HCT116 (cell line): ENCODE results near the gene GRIK5. TPM values are rescaled to one million over a fixed set of nuclear protein-coding genes. Genes with fewer than 3 reads are reported as not detected.

Experiments used
- ATAC-seq: fragments of 200-7000 bp; cut with Tn5 transposase; 2 replicates; pipeline ENCODE4 v1.9.1; 2020; ENCODE audit warnings: mild to moderate bottlenecking, moderate library complexity
- BruUV-seq: library from RNA; stranded (reverse); fragments of 400-500 nt; replicated peaks from 2 replicates; lab custom pipeline; 2021; lab: Mats Ljungman, UMichigan
- CTCF ChIA-PET: fragments of 300-600 bp; sonication (Branson Sonifier 250); formaldehyde crosslinking; loops from one replicate; lab custom pipeline; 2021; ENCODE audit warnings: antibody characterized with exemption; lab: Charles Lee
- POLR2A ChIA-PET: fragments of 300-600, 350-600 bp; sonication (Branson Sonifier 250); formaldehyde crosslinking; loops from one replicate; lab custom pipeline; 2021; ENCODE audit warnings: antibody characterized with exemption; lab: Charles Lee
- RAD21 ChIA-PET, 2 experiments: fragments of 300-600 bp; sonication (Branson Sonifier 250); formaldehyde crosslinking; loops; one replicate each; lab custom pipeline; 2023; ENCODE audit warnings: low total read pairs in 2 of 2; ENCODE audit not compliant: uncharacterized antibody in 2 of 2, unreplicated experiment in 2 of 2, low non-redundant PET in 1 of 2; lab: Charles Lee
- DNase-seq: peaks from one replicate; pipeline ENCODE4 v3.0.0-alpha.2; 2010; ENCODE audit warnings: low read depth, low spot score
- H2AFZ ChIP-seq: fragments of 200-600 bp; shearing (Covaris generic), sonication (generic); 2 replicates; pipeline ENCODE4 v1.6.1; 2017; ENCODE audit warnings: low read depth, mixed run types, mixed read lengths, antibody characterized with exemption, low read length; ENCODE audit not compliant: poor library complexity, severe bottlenecking
- H3K27ac ChIP-seq: 2 replicates; pipeline ENCODE4 v1.5.1; 2012; ENCODE audit warnings: low read depth, low read length
- H3K27me3 ChIP-seq: fragments of 200-600 bp; sonication (generic); 2 replicates; pipeline ENCODE4 v1.6.1; 2016; ENCODE audit warnings: mixed run types, low read length, mixed read lengths; ENCODE audit not compliant: insufficient read depth
- H3K36me3 ChIP-seq, 2 experiments: fragments of 200-500 bp in 1 of 2; fragments of 200-600 bp in 1 of 2; sonication (Bioruptor generic) in 1 of 2; sonication (generic) in 1 of 2; 2 replicates each; pipeline versions ENCODE4 v1.5.1 to v1.6.1; 2014 to 2016; ENCODE audit warnings: low read length in 2 of 2, inconsistent platforms in 1 of 2, mixed read lengths in 1 of 2, mixed run types in 1 of 2; ENCODE audit not compliant: insufficient read depth in 2 of 2, control insufficient read depth in 1 of 2
- H3K4me1 ChIP-seq, 2 experiments: fragments of 200-600 bp in 1 of 2; sonication (generic) in 1 of 2; 2 replicates each; pipeline versions ENCODE4 v1.5.1 to v1.6.1; 2012 to 2017; ENCODE audit warnings: low read length in 2 of 2, inconsistent platforms in 1 of 2, mild to moderate bottlenecking in 1 of 2, mixed read lengths in 1 of 2, mixed run types in 1 of 2, moderate library complexity in 1 of 2; ENCODE audit not compliant: insufficient read depth in 2 of 2, control insufficient read depth in 1 of 2
- H3K4me2 ChIP-seq: fragments of 200-600 bp; sonication (generic); 2 replicates; pipeline ENCODE4 v1.6.1; 2017; ENCODE audit warnings: mixed run types, low read length, mixed read lengths
- H3K4me3 ChIP-seq, 2 experiments: fragments of 200-600 bp in 1 of 2; sonication (generic) in 1 of 2; replicated peaks in 1 of 2; 2 replicates each; pipeline ENCODE4 v1.5.1; 2011 to 2016; ENCODE audit warnings: low read length in 2 of 2, control low read depth in 1 of 2, low read depth in 1 of 2, mild to moderate bottlenecking in 1 of 2, mixed read lengths in 1 of 2, mixed run types in 1 of 2
- H3K79me2 ChIP-seq: fragments of 200-600 bp; sonication (generic); 2 replicates; pipeline ENCODE4 v1.6.1; 2017; ENCODE audit warnings: mild to moderate bottlenecking, mixed run types, low read length, moderate library complexity, mixed read lengths; ENCODE audit not compliant: insufficient read depth
- H3K9ac ChIP-seq: fragments of 200-600 bp; sonication (generic); 2 replicates; pipeline ENCODE4 v1.6.1; 2016; ENCODE audit warnings: low read length, mixed read lengths
- H3K9me2 ChIP-seq: fragments of 200-600 bp; sonication (generic), shearing (Covaris generic); 2 replicates; pipeline ENCODE4 v1.6.1; 2017; ENCODE audit warnings: mixed run types, mild to moderate bottlenecking, moderate library complexity; ENCODE audit not compliant: insufficient read depth
- H3K9me3 ChIP-seq, 2 experiments: fragments of 200-500 bp in 1 of 2; fragments of 200-600 bp in 1 of 2; sonication (Bioruptor generic) in 1 of 2; sonication (generic) in 1 of 2; 2 replicates each; pipeline ENCODE4 v1.6.1; 2014 to 2017; ENCODE audit warnings: low read length in 2 of 2, mixed read lengths in 2 of 2, inconsistent platforms in 1 of 2, low read depth in 1 of 2, mild to moderate bottlenecking in 1 of 2, mixed run types in 1 of 2, moderate library complexity in 1 of 2; ENCODE audit not compliant: control insufficient read depth in 1 of 2, insufficient read depth in 1 of 2
- H4K20me1 ChIP-seq: fragments of 200-600 bp; sonication (generic), shearing (Covaris generic); 2 replicates; pipeline ENCODE4 v1.6.1; 2017; ENCODE audit warnings: mixed run types, mild to moderate bottlenecking, moderate library complexity; ENCODE audit not compliant: insufficient read depth
- CBX3 ChIP-seq: IDR thresholded peaks from 2 replicates; pipeline ENCODE4 v1.6.1; 2012; ENCODE audit warnings: low read depth
- EGR1 ChIP-seq: IDR thresholded peaks from 2 replicates; pipeline ENCODE4 v1.6.1; 2012; ENCODE audit warnings: low read depth
- ELF1 ChIP-seq: IDR thresholded peaks from 2 replicates; pipeline ENCODE4 v1.6.1; 2012; ENCODE audit warnings: low read depth, borderline replicate concordance
- EZH2 ChIP-seq: fragments of 200-600 bp; sonication (generic); IDR thresholded peaks from 2 replicates; pipeline ENCODE4 v1.6.1; 2017; ENCODE audit warnings: antibody characterized with exemption, mixed run types
- EZH2phosphoT487 ChIP-seq: fragments of 200-600 bp; IDR thresholded peaks from 2 replicates; pipeline ENCODE4 v1.6.1; 2018; ENCODE audit warnings: antibody characterized with exemption, borderline replicate concordance
- JUND ChIP-seq: IDR thresholded peaks from 2 replicates; pipeline ENCODE4 v1.6.1; 2012
- POLR2A ChIP-seq: IDR thresholded peaks from 2 replicates; pipeline ENCODE4 v1.7.0; 2011; ENCODE audit warnings: borderline replicate concordance; ENCODE audit not compliant: insufficient read depth, insufficient read length; ENCODE audit errors: extremely low read depth
- RAD21 ChIP-seq: IDR thresholded peaks from 2 replicates; pipeline ENCODE4 v1.6.1; 2012; ENCODE audit warnings: low read depth, mild to moderate bottlenecking
- SP1 ChIP-seq: IDR thresholded peaks from 2 replicates; pipeline ENCODE4 v1.6.1; 2012; ENCODE audit warnings: low read depth
- SRF ChIP-seq: IDR thresholded peaks from 2 replicates; pipeline ENCODE4 v1.6.1; 2012; ENCODE audit warnings: low read depth
- TCF7L2 ChIP-seq: IDR thresholded peaks from 2 replicates; pipeline ENCODE4 v1.7.0; 2011; ENCODE audit warnings: borderline replicate concordance, inconsistent platforms; ENCODE audit not compliant: insufficient read depth, insufficient read length; ENCODE audit errors: extremely low read depth
- YY1 ChIP-seq: IDR thresholded peaks from 2 replicates; pipeline ENCODE4 v1.6.1; 2011; ENCODE audit warnings: low read length, low read depth, moderate library complexity, mild to moderate bottlenecking; ENCODE audit not compliant: insufficient replicate concordance; ENCODE audit errors: extremely low read depth
- ZNF274 ChIP-seq: fragments of 200-500 bp; sonication (Bioruptor generic); IDR thresholded peaks from 2 replicates; pipeline ENCODE4 v1.6.1; 2014; ENCODE audit warnings: mild to moderate bottlenecking, low read depth, low read length, inconsistent platforms
- intact Hi-C: fragments of 100-400 bp; cut with micrococcal nuclease; formaldehyde crosslinking; loops from 2 replicates; pipeline ENCODE4 v1.10.0; 2022
- total RNA-seq: library from RNA; stranded (reverse); gene quantifications from one replicate; pipeline ENCODE4 v1.2.1, GENCODE V29; 2021; ENCODE audit not compliant: unreplicated experiment
- TF ChIP-seq, protein P1 (sequence below): IDR thresholded peaks from 2 replicates; pipeline ENCODE4 v1.6.1; 2012
- TF ChIP-seq, protein P2 (sequence below), 3 experiments: fragments of 200-600 bp in 1 of 3; sonication (generic) in 1 of 3; IDR thresholded peaks in 2 of 3; conservative IDR thresholded peaks in 1 of 3; 2 replicates each; pipeline ENCODE4 v1.5.1; 2012 to 2017; ENCODE audit warnings: low read depth in 2 of 3, low read length in 2 of 3, antibody characterized with exemption in 1 of 3, borderline replicate concordance in 1 of 3, control low read depth in 1 of 3, mild to moderate bottlenecking in 1 of 3, mixed read lengths in 1 of 3, mixed run types in 1 of 3, moderate library complexity in 1 of 3; ENCODE audit not compliant: insufficient read depth in 1 of 3
- TF ChIP-seq, protein P3 (sequence below): IDR thresholded peaks from 2 replicates; pipeline ENCODE4 v1.6.1; 2012

The GRIK5 gene
- total RNA-seq, 1 experiment from 2014 or later: 1.7 TPM

DNA sequence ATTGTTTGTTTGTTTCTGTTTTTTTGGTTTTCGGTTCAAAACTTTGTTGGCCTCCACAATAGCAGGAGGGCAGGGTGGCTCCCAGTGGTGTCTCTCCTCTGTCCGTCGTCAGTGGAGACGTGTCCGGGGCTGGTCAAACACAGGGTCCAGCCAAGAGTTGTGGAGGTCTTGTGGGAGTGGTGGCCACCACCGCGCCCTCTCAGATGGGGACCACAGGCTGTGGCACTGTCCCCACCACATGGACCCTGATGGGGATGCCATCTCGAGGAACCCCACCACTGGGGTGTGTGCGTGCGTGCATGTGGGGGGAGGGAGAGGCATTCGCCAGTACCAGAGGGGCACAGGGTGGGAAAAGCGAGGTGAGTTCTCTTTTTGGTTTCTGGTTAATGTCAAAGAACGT lies 19.8 kb upstream of the GRIK5 start:
- no peaks in the 10 kb centered on the region for H3K9me2 ChIP-seq
- no peak overlapping the region for H3K4me3 ChIP-seq
- H3K79me2 ChIP-seq: no peaks in the 10 kb centered on the region
- H3K27ac ChIP-seq: no peak overlapping the region
- ChIA-PET POLR2A (no interaction called here), RAD21 (interaction anchor here in 1 of 2 experiments (0.6 kb wide), 1 partner anchor 98 kb away, joined by 4 read pairs; no protein-coding TSS in a partner anchor), CTCF (no interaction called here)
- BruUV-seq: no TSS peak
- no peaks in the 10 kb centered on the region for H3K9me3 ChIP-seq
- no peak overlapping the region for H3K9ac ChIP-seq
- no peak for DNase-seq
- H4K20me1 ChIP-seq: no peaks in the 10 kb centered on the region
- H3K4me1 ChIP-seq: peaks cover 0 to 30% of the 10 kb centered on the region in 2 experiments; a peak in 2 of 4 replicates
- no peaks in the 10 kb centered on the region for H3K36me3 ChIP-seq
- no peak for TF ChIP-seq CBX3
- TF ChIP-seq ELF1: no peak
- no peak for TF ChIP-seq ZNF274
- TF ChIP-seq, protein P1, sequence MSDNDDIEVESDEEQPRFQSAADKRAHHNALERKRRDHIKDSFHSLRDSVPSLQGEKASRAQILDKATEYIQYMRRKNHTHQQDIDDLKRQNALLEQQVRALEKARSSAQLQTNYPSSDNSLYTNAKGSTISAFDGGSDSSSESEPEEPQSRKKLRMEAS: no peak
- TF ChIP-seq JUND: no peak
- no peak for TF ChIP-seq EGR1
- TF ChIP-seq POLR2A: no peak
- no peak for TF ChIP-seq TCF7L2
- no peak for TF ChIP-seq YY1
- TF ChIP-seq EZH2phosphoT487: no peak
- no peak for TF ChIP-seq SP1
- H3K4me2 ChIP-seq: no peak overlapping the region
- no peaks in the 10 kb centered on the region for H3K27me3 ChIP-seq
- no peak overlapping the region for H2AFZ ChIP-seq
- intact Hi-C loops: loop anchor here (10.0 kb wide), 1 partner anchor 95 kb away; the partner anchor contains the start of gene ATP1A3
- no peak for ATAC-seq

DNA sequence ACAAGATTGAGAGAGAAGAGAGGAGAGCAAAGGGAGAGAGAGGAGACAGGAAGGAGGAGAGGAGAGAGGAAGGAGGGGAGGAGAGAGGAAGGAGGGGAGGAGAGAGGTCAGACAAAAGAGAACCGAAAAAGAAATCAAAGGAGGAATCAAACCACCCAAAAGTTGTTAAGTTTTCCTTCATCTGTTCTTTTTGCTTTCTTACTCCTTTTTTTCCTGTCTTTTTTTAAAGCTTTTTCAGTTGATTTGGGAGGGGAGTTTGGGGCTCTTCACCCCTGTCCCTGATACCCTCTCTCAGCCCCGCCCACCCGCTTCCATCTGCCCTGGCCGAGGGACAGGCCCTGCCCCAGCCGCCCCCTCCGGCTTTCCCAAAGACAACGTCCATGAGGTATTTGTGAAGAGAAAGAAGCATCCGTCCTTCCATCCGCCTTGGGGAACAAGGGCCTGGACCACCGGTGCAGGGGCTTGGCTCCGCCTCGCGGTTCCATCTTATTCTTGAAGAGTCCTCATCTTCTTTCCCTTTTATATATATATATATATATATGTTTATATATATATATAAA lies 19.3 kb upstream of the GRIK5 start:
- POLR2A ChIA-PET: no interaction called here
- RAD21 ChIA-PET: no interaction called here
- DNase-seq: no peak
- Histone ChIP-seq H3K9me2 (no peaks in the 10 kb centered on the region), H2AFZ (no peak overlapping the region), H3K27me3 (no peaks in the 10 kb centered on the region), H3K4me3 (no peak overlapping the region), H3K4me2 (no peak overlapping the region), H3K9ac (no peak overlapping the region), H3K9me3 (no peaks in the 10 kb centered on the region), H3K4me1 (peaks cover 0 to 30% of the 10 kb centered on the region in 2 experiments; a peak in 2 of 4 replicates), H4K20me1 (no peaks in the 10 kb centered on the region), H3K36me3 (no peaks in the 10 kb centered on the region), H3K79me2 (no peaks in the 10 kb centered on the region), H3K27ac (no peak overlapping the region)
- intact Hi-C loops: no loop called here
- ATAC-seq: no peak
- no TSS peak for BruUV-seq
- CTCF ChIA-PET: no interaction called here
- no peak for TF ChIP-seq RAD21
- no peak for TF ChIP-seq CBX3
- TF ChIP-seq EGR1: no peak
- TF ChIP-seq, protein P2, sequence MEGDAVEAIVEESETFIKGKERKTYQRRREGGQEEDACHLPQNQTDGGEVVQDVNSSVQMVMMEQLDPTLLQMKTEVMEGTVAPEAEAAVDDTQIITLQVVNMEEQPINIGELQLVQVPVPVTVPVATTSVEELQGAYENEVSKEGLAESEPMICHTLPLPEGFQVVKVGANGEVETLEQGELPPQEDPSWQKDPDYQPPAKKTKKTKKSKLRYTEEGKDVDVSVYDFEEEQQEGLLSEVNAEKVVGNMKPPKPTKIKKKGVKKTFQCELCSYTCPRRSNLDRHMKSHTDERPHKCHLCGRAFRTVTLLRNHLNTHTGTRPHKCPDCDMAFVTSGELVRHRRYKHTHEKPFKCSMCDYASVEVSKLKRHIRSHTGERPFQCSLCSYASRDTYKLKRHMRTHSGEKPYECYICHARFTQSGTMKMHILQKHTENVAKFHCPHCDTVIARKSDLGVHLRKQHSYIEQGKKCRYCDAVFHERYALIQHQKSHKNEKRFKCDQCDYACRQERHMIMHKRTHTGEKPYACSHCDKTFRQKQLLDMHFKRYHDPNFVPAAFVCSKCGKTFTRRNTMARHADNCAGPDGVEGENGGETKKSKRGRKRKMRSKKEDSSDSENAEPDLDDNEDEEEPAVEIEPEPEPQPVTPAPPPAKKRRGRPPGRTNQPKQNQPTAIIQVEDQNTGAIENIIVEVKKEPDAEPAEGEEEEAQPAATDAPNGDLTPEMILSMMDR (IDR thresholded peaks at IDR 0.05 in 2 of 3, conservative IDR thresholded peaks at IDR 0.05 in 1 of 3; ENCODE audit: borderline replicate concordance in 1 of 3, insufficient read depth in 1 of 3, low read depth in 2 of 3, low read length in 2 of 3): no peak
- TF ChIP-seq, protein P3, sequence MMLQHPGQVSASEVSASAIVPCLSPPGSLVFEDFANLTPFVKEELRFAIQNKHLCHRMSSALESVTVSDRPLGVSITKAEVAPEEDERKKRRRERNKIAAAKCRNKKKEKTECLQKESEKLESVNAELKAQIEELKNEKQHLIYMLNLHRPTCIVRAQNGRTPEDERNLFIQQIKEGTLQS: no peak
- no peak for TF ChIP-seq JUND
- TF ChIP-seq EZH2phosphoT487: no peak
- TF ChIP-seq EZH2: no peak
- no peak for TF ChIP-seq SP1
- no peak for TF ChIP-seq SRF
